K562 treated with DMSO at 1 percent for 4 hours (cell line): ENCODE results near the gene GRIA2. TPM values are rescaled to one million over a fixed set of nuclear protein-coding genes. Genes with fewer than 3 reads are reported as not detected.

Experiments
- total RNA-seq: library from RNA; unstranded; fragments of 300-600 nt; gene quantifications from 2 replicates; pipeline ENCODE4 v1.2.3, GENCODE V29; 2022; ENCODE audit not compliant: insufficient read depth

Gene GRIA2
- total RNA-seq = not detected in 2 replicates

GRCh38 chr4:157220371-157220881 lies at the start of gene GRIA2:
TSS of gene GRIA2 (plus strand) at chr4:157220728. CDS start at chr4:157221043, 315 bp downstream.

Other genes with a start within 250 kb of the GRIA2 start
- gene PDGFC, start 248.9 kb upstream of the GRIA2 start, total RNA-seq = not detected in 2 replicates
- gene GLRB, start 144.6 kb upstream of the GRIA2 start, total RNA-seq = not detected in 2 replicates